ENCODE measurements around the gene CIAO2A. TPM values are rescaled to one million over a fixed set of nuclear protein-coding genes. Genes with fewer than 3 reads are reported as not detected.

CIAO2A gene
- total RNA-seq, 1 donor from 2014 or later = 2.4 TPM

DNA sequence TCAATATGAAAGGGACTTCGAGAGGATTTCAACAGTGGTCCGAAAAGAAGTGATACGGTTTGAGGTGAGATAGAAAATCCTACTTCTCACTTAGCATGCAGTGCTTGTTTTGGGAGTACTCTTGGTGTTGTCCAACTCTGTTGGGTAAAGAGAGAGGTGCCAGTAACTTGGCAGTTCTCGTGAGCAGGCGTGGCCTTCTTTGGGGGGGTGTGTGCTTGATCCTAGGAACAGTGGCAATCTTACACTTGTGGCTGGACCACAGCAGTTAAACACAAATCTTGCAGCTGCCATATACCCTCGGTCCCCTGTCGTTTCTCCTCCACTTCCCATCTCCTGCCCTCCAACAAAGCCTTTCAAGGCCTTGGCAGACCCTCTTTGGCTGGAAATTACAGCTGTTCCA lies 42.7 kb upstream of the CIAO2A start:
- intact Hi-C loops (cut with DNase I) = no loop called here
- H3K36me3 ChIP-seq = peaks cover 67 to 86% of the 10 kb centered on the region in 2 donors
- DNase-seq (ENCODE audit: low spot score in 2 of 2) = no peak
- no peak overlapping the region for H3K27ac ChIP-seq
- TF ChIP-seq CTCF (IDR thresholded peaks at IDR 0.05) = no peak
- H3K4me1 ChIP-seq = no peaks in the 10 kb centered on the region
- no peaks in the 10 kb centered on the region for H3K9me3 ChIP-seq
- no peak overlapping the region for H3K4me3 ChIP-seq
- no peaks in the 10 kb centered on the region for H3K27me3 ChIP-seq

GRCh38 chr15:64134345-64134829 lies 40.7 kb upstream of the CIAO2A start:
- no peak for DNase-seq (ENCODE audit: low spot score in 2 of 2)
- intact Hi-C loops (cut with DNase I) = no loop called here
- H3K27ac ChIP-seq = no peak overlapping the region
- H3K27me3 ChIP-seq = no peaks in the 10 kb centered on the region
- no peak overlapping the region for H3K4me3 ChIP-seq
- no peaks in the 10 kb centered on the region for H3K4me1 ChIP-seq
- H3K9me3 ChIP-seq = no peaks in the 10 kb centered on the region
- H3K36me3 ChIP-seq = peaks cover 84 to 95% of the 10 kb centered on the region in 2 donors
- TF ChIP-seq CTCF (IDR thresholded peaks at IDR 0.05) = no peak

DNA sequence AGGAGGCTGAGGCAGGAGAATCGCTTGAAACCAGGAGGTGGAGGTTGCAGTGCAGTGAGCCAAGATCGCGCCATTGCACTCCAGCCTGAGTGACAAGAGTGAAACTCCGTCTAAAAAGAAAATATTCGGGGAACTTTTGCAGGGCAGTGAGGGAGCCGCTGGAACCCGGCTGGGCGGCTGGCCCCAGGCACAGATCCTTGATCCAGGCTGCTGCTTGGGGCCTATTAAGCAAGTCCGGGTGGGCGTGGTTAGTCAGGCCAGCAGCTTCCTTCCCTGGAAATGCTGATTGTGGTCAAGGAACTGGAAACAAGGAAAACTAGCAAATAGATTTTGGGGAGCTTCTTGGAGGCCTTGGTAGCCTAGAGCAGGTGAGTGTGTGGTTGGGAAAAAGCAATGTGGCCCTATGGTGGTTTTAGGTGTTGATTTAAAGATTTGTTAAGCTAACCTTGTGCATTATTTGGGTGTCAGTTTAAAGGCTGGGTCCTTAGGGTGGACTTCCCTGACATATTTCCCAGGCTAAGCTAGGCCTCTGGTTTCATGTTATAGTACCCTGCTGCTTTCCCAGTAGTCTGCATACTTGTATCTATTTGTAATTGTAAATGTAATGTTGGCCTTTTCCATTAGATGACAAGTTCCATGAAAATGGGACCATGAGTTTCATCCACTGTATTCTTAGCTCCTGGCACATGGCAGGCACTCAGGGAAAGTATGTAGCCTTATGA lies 40.1 kb upstream of the CIAO2A start:
- Histone ChIP-seq H3K36me3 (peaks cover 86 to 100% of the 10 kb centered on the region in 2 donors), H3K4me1 (no peaks in the 10 kb centered on the region), H3K4me3 (no peak overlapping the region), H3K9me3 (no peaks in the 10 kb centered on the region), H3K27ac (no peak overlapping the region), H3K27me3 (no peaks in the 10 kb centered on the region)
- intact Hi-C loops (cut with DNase I) = no loop called here
- TF ChIP-seq CTCF (IDR thresholded peaks at IDR 0.05) = no peak
- DNase-seq (ENCODE audit: low spot score in 2 of 2) = no peak

GRCh38 chr15:64132217-64132616 lies 38.6 kb upstream of the CIAO2A start:
- no peaks in the 10 kb centered on the region for H3K4me1 ChIP-seq
- DNase-seq (ENCODE audit: low spot score in 2 of 2) = no peak
- intact Hi-C loops (cut with DNase I) = no loop called here
- H3K27ac ChIP-seq = no peak overlapping the region
- no peaks in the 10 kb centered on the region for H3K9me3 ChIP-seq
- TF ChIP-seq CTCF (IDR thresholded peaks at IDR 0.05) = no peak
- H3K27me3 ChIP-seq = no peaks in the 10 kb centered on the region
- peaks cover 88 to 100% of the 10 kb centered on the region in 2 donors for H3K36me3 ChIP-seq
- H3K4me3 ChIP-seq = no peak overlapping the region

DNA sequence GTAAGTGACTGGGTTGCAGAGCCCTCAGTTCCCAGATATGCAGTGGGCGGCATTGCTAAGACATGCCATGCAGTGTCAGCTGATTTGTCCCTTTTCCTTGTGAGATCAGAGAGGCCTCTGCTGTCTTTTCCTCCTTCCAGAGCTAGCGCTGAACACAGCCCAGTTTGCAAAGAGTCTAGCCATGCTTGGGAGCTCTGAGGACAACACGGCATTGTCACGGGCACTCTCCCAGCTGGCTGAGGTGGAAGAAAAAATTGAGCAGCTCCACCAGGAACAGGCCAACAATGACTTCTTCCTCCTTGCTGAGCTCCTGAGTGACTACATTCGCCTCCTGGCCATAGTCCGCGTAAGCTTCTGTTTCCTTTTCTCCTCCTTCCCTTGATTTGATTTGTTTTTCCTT lies 37.9 kb upstream of the CIAO2A start:
- no peak for TF ChIP-seq CTCF (IDR thresholded peaks at IDR 0.05)
- H3K27me3 ChIP-seq = no peaks in the 10 kb centered on the region
- no peak overlapping the region for H3K27ac ChIP-seq
- H3K36me3 ChIP-seq = peaks cover 88 to 100% of the 10 kb centered on the region in 2 donors
- H3K4me1 ChIP-seq = no peaks in the 10 kb centered on the region
- no peak for DNase-seq (ENCODE audit: low spot score in 2 of 2)
- no peaks in the 10 kb centered on the region for H3K9me3 ChIP-seq
- no peak overlapping the region for H3K4me3 ChIP-seq
- intact Hi-C loops (cut with DNase I) = no loop called here
